Medulla oblongata (tissue), 1 donor: ENCODE data around the gene NUP50.

Experiments
- DNase-seq: peaks from one replicate; pipeline ENCODE4 v3.0.0-alpha.2; 2015; ENCODE audit errors: extremely low spot score

Gene NUP50

DNA sequence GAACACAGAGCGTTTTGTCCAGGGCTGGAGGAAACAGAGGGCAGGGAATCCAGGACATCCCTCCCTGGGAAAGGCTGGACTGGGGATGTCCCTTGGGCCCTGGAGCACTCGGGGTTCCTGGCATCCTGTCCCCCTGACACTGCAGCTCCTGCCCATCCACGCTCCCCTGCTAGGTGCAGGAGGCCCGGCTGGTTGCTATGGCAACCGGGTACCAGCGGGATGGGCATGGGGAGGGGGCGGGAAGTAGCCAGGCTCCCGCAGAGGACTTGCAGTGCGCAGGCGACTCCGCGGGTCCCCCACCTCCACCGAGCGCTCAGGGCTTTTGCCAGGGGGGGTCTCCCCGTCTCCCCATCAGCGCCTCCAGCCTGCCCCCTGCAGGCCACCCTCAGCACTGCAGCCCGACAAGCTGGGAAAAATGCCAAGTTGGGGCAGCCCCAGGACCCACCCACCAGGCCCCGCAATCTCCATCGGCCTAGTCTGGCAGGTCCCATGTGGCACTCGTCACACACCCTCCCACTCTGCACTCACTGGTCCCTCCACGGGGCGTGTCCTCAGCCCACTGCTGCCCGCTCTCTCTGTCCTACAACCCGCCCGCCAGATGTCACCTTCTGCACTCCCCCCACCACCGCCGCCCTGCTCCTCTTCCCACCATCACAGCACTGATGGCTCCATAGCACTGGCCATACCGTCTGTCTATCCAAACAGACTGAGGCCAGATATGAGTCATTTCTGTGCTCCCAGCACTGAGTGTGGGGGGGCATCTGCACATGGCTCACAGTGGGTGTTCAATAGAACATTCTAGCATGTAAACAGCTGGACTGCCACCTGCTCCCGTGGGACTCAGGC is 45.5 kb downstream of the NUP50 start:
- DNase-seq: peak; percentile 81

DNA sequence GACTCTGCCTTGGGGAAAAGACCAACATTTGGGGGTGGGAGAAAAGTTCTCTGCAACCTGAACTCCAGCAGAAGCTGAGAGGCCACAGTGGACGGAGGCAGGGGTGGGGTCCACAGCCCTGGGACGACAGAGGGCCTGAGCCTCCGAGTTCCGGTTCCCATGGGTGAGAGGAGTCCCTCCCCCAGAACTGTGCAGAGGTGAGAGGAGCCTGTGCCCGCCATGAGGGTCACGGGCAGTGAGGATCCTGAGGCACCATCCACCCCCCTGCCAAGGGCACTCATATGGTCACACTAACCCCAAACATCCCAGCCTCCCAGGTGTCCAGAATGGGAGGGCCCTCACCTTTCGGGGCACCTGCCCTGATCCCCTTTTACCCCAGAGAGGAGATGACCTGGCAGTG is 46.4 kb downstream of the NUP50 start:
- no peak for DNase-seq

DNA sequence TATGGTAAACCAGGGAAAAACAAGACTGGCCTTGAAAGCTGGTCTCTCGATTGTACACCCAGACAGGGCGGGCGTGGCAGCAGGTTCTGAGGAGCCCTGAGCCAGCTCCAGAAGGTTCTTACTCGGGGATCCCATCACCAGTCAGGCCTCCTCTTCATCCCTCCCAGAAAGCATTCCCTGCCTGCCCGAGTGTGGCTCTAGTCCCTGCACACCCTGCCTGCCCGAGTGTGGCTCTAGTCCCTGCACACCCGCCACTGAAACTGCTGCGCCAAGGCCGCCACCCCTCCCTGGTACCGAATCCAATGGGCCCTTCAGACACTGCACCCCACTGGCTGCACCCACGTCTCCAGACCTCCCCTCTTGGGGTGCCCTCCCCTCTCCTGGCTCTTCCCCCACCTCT is 46.9 kb downstream of the NUP50 start:
- DNase-seq: no peak

DNA sequence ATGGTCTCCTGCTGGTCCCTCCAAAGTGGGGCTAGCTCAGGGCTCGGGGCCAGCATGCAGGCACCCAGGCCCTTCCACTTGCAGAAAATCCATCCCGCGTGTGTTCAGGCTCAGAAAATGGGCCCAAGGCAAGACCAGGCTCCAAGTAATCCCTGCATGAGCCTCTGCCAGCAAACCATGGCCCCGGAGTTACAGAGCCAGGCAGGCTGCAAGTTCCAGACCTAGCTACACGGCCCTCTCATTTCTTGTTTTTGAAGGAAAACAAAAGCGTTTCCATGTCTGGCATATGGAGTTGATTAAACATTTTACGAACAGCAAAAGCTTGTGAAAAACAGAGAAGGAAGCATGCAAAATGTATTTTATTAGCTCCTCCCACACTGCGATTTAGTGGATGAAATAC is 47.3 kb downstream of the NUP50 start:
- DNase-seq: no peak

DNA sequence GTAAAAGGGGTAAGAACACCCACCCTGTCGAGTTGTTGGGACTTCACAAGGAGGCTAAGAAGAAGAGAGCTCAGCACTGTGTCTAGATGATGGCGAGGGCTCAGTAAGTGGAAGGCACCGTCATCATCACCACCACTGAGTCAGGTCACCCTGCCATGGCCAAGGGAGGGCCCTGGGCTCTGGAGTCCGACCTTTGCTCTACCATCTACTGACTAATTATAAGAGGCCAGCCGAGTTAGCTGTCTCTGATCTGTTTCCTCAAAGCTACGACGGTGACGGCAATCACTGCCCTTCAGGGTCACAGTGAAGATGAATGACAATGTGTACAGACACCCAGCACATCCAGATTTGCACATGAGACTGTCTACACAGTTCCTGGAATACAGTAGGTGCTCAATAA is 47.7 kb downstream of the NUP50 start:
- DNase-seq: no peak

DNA sequence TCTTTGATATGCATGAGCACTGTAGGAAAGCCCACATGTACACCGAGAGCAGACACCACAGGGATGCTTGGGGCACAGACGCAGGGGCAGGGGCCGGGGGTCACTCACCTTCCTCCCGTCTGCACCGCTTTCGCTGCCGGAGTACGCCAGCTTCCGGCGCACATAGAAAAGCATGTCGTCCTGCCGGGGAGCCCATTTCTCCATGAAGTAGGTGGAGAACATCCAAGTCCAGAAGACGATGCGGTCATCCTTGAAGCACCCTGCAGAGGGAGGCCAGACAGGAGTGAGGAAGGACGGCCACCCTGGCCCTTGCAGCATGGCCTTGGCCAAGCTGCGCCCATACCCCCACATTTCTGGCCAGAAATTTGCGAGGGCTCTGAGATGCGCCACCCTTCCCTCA is 48.1 kb downstream of the NUP50 start:
- DNase-seq: no peak

DNA sequence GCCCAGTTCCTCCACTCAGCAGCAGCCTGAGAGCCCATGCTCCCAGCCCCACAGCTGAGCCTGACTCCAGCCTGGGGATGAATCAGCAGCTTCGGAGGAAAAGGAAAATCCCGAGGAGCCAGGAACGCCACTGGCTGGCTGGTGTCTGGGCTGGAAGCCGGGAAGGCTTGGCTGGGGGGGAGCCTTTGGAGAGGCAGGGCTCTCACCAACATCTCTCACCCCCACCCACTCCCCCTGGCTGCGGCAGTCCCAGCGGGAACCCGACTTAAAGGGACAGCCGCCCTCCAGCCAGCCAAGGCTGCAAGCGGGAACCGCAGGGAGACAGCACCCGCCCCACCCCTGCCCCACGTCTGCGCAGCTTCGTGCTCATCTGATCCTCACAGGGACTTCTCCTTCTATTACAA is 48.6 kb downstream of the NUP50 start:
- DNase-seq: peak; percentile 95

DNA sequence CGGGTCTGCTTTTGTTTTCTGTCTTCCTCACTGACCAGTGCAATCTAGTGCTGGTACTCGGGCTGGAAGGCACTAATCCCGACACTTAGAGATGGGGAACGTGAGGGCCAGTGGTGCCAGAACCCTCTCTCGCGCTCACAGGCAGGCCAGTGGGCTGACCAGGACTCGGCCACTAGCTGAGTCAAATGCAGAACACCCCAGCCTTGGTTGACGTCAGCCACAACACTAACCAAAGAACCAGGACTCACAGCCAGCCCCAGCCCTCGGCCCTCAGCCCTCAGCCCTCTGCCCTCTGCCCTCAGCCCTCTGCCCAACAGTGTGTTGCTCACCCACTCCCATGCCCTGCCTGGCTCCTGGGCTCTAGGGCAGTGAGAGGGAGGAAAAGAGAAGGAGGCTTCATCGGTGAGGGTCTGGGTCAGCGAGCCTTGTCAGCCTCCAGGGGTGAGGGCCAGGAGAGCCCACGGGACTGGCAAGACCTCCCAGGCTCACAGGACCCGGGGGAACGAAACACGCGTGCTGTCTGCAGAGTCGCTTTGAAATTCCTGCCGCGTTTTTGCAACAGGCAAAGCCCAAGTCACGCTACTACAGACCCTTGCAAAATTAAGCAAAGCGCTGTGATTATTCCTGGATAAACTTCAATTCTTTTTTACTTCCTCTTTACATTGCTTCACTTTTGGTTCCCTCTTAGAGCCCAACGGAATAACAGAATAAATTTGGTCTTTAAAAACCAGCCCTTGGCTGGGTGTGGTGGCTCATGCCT is 49.4 kb downstream of the NUP50 start:
- peak; percentile 80 for DNase-seq

DNA sequence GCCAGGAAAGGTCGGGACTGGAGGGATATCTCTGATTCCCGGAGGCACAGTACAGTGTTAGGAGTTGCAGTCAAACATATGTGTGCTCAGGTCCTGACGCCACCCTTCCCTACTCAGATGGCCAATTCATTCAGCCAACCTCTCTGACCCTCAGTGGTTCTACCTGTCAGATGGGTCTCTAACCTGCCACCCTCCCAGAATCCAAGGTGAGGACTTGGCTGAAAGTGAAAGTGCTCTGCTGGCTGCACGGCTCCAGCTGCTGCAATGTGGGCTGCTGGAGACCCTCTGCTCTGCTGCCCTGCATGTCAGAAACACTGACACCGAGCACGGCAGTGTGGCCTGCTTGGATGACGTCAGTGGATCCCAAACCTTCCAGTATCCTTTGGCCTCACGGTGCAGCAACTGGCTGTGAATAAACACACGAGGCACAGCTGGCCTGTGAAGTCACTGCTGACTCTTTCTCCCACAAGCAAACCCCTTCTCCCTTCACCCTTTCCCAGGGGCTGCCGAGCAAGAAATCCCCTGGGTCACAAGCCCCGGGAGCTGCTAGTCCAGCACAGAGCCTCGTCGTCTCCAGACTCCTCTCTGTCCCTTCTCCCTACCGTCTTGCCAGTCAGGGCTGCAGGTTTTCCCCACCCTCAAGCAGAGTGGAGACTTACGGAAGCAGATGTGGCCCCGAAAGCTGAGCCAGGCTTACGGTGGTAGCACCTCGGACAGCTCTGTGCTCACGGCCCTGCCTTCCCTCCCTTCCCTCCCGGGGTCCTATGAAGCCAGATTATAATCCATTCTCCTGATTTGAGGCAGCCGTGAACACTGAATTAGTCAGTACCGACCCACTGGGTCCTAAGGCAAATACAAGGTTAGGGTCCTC is 52.6 kb downstream of the NUP50 start:
- DNase-seq: no peak

DNA sequence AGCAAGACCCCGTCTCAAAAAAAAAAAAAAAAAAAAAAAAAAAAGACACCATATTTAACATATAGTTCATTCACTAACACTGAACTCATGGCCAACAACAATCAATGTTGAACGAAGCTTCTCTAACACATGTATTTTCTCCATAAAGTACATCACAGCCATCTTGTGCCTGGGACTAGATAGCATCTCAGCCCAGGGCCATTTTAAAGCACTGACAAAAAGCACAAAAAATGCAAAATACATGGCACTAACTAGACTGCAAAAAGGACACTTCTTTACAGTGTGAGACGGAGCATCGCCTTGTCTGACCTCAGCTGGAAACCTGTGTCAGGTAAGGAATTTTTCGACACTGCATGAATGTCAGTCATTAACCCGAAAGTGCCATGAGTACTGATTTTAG is 53.6 kb downstream of the NUP50 start:
- DNase-seq: no peak

DNA sequence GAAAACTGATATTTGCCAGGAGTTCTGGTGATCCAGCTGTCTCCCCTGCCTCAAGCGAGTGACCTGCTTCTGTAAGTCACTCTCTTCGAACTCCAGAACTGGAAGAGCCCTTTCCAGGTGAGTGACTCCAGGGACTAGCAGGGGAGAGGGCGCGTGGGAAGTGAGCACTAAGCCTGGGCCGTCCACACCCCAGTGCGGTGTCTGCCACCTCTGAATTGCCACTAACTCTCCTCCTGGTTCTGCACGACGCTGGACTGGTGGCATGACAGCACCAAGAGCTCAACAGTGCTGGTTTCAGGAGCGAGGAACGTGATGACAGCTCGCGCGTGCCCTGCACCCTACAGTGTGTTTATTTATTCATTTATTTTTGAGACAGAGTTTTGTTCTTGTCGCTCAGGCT is 54.1 kb downstream of the NUP50 start:
- no peak for DNase-seq

DNA sequence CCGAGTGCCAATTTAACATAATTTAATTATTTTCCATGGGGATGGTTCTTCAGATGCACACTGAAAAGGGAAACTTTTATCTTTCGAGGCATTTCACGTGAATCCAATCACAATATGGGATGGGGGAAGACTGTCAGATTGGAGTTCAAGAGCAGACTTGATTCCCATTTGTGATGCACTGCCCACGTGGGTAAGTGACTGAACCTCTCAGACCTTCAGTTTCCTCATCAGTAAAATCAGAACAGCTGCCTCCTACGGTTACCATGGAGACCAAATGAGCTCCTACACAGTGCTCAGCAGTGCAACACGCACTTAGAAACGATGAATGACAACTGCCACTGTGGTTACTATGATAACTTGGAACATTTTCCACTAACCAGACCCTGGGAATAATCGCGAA is 55.3 kb downstream of the NUP50 start:
- DNase-seq: no peak

DNA sequence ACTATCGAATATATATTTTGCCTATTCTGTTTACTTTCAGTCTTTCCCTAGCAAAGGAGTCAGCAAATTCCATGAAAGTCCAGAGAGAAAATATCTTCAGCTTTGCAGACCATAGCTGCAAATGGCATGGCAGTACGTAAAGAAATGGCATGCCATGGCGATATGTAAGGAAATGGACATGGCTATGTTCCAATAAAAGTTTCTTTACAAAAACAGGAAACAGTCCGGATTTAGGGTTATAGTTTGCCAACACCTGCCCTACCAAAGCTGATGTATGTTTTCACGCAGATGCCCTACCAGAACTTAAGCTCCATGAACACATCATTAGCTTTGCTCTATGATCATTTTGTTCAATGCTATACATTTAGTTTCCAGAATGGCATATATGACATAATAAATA is 57.5 kb downstream of the NUP50 start:
- DNase-seq: no peak

DNA sequence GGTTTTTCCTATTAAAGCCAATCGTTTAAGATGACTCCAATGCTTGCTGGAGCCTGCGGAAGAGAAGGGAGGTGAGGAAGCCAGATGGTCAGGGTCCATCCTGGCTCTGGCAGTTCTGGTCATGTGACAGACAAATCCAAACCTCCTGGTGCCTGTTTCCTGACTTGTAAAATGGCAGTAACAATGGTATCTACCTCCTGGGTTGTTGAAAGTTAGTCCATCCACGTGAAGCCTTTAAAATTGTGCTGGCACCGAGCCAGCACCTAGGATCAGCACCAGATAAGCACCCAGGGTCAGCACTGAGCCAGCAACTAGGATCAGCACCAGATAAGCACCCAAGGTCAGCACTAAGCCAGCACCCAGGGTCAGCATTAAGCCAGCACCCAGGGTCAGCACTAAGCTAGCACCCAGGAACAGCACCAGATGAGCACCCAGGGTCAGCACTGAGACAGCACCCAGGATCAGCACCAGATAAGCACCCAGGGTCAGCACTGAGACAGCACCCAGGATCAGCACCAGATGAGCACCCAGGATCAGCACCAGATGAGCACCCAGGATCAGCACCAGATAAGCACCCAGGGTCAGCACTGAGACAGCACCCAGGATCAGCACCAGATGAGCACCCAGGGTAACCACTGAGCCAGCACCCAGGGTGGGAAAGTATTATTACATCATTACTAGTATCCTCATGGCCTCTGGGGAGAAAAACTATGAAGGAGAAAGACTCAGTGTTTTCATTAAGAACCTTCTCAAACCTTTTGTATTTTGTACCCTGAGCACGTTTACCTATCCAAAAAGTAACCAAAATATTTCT is 59.8 kb downstream of the NUP50 start:
- DNase-seq: no peak

DNA sequence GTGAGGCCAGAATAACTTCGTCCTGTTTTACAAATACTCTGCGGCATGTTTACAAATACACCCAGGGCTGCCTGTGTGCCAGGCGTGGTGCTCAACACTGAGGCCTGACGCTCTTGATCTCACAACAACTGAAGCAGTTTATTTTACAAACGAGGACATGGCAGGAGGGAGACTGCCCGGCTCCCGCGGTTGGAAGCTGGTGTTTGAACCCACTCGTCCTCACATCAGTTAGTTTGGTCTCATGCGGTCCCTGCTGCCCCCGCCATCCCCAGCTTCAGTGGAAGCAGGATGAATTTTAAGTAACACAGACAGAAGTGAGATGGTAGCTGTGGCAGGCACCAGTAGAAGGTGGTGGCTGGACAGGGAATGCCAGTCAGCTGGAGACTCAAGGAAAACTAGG is 60.6 kb downstream of the NUP50 start:
- peak; percentile 48 for DNase-seq

DNA sequence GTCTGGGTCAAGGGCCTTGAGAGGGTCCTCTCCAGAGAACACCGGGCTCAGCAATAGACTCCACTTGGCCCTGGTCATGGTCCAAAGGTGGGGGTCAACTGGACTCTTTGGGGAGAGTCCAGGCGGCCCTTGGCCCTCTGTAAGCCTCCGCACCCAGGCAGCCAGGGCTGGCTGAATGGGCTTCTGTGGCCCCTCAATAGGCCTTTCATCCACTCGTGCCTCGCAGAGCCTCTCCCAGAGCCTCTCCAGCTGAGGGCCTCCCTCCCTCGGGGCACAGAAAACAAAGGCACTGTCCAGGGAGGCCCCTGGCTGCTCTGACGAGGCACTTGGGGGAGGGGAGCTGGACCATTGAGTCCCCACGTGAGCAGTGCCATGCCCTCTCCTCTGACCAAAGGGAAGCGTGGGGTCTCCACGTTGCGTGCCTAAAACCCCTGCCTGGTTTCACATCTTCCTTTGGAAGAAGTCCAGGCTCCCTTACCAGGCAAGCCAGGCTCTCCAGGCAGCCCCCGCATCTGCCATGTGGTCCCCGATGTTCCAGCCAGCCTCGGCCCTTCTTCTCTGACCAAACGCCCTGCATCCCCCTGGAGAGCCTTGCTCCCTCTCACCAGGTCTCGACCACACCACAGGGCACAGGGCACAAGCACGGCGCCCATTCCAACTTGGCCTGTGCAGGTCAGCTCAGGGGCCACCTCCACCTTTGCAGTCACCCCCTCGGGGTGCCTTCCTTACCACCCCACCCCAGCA is 61.4 kb downstream of the NUP50 start:
- DNase-seq: peak; percentile 97

DNA sequence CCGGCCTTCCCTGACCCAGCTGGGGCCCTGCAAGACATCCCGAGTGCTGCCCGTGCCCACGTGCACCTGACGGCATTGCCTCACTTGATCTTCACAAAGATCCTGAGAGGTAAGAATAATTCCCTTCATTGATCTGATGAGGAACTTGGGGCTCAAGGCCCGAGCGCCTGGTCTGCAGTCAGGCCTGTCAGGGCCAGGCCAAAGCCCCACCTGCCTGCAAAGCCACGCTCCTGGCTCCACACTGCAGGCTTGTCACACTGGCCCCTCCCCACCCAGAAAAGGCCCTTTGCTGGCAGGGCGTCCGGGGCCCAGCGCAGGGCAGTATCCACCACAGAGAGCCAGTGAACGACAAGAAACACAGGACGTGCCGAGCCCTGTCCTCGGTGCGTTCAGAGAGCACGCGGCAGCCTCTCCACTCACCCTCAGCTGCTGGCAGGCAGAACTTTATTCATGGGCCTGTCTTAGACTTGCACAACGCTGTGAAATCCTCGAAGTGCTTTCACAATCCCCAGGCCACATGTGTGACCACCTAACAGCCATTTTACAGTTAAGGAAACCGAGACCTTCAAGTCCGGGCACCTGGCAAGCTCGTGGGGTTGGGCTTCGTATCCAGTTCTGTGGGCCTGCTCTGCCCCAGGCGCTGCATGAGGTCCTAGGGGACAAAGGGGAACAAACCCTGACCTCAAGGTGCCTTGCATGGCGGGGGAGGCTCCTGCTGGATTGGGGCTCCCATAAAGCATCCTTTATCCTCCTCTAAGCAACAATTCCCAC is 62.2 kb downstream of the NUP50 start:
- peak; percentile 61 for DNase-seq

DNA sequence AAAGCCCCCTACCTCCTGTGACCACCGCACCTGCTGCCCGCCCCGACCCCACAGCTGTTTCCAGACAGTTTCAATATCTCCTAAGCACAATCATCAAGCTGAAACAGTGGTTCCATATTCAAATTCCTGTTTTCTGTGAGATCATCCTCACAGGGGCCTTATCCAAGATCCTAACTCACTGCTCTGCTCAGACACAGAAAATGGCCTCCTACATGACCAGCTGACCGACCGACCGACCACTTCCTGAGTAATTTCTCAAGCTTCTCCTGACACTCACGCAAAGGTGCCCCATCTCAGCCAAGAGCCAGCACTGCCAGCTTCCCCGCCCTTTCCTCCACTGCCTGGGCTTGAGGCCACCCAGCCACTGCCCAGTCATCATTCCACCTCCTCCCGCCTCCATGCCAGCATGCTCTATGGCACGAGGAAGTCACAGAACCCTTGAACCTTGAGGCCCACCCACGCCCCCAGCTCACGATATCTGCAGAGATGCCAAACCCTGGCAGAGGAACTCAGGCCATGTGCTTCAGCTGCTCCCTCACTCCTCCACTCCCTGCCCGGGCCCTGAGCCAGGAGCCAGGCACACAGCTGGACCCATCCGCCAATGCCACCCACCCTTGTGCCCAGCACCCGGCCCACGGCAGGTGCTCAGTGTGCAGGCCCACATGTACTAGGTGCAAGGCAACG is 62.9 kb downstream of the NUP50 start:
- peak; percentile 66 for DNase-seq

DNA sequence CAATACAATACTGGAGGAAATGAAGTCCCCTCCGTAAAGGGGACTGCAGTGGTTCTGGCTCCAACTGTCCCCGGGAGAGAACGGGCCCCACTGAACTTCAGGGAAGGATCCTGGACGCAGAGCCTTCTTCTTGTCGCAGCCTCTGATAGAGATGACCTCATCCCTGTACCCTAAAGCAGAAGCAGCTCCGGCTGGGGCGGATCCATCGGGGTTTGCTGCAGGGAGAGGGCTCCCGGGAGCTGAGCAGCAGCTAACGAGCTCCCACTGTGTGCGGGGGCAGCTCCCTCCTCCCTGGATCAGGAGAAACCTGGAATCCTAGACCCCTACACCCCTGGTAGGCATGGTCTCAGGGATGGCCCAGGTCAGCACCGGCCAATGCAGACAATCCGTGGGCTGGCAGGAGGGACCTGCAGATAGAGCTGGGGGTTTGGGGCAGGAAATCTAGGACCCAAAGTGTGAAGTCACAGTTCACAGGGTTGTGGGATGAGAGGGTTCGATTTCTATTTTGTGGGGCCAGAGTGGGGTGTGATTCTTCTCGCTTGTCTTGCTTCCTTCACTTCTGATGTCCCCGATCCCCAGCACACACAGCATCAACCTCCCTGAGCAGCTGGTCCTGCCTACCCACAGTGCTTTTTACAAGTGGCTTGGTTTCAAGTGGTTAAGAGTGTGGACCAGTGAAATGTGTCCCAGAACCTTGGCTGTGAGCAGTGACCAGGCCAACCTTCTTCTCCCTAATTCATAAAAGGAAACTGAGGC is 64.1 kb downstream of the NUP50 start:
- DNase-seq: peak; percentile 54
